Psoas muscle (tissue), 8 donors: ENCODE results near the gene SULT1C2. TPM values are rescaled to one million over a fixed set of nuclear protein-coding genes. Genes with fewer than 3 reads are reported as not detected.

Experiments used
- ATAC-seq, 4 donors: fragments of 200-7000 bp; cut with Tn5 transposase; one replicate each; pipeline ENCODE4 v1.9.1; 2020; ENCODE audit warnings: moderate library complexity in 3 of 4, mild to moderate bottlenecking in 2 of 4
- DNase-seq, 2 donors: peaks; one replicate each; pipeline ENCODE4 v3.0.0-alpha.2; 2020
- H3K27ac ChIP-seq: fragments of 200-600 bp; one replicate; pipeline ENCODE4 v1.8.0; 2022
- H3K27me3 ChIP-seq, 3 donors: fragments of 200-600 bp in 1 of 3; one replicate each; pipeline versions ENCODE4 v1.6.1 to v1.8.0; 2013 to 2022; ENCODE audit warnings: low read length in 2 of 3, mild to moderate bottlenecking in 2 of 3, moderate library complexity in 1 of 3; ENCODE audit not compliant: insufficient read depth in 3 of 3
- H3K36me3 ChIP-seq, 2 donors: fragments of 200-600 bp in 1 of 2; one replicate each; pipeline versions ENCODE4 v1.6.1 to v1.8.0; 2013 to 2022; ENCODE audit warnings: low read depth in 1 of 2, mild to moderate bottlenecking in 1 of 2, moderate library complexity in 1 of 2; ENCODE audit not compliant: insufficient read depth in 1 of 2
- H3K4me1 ChIP-seq: fragments of 200-600 bp; one replicate; pipeline ENCODE4 v1.8.0; 2022
- H3K4me3 ChIP-seq: fragments of 200-600 bp; one replicate; pipeline ENCODE4 v1.8.0; 2022; ENCODE audit warnings: mild to moderate bottlenecking
- H3K9me3 ChIP-seq: fragments of 200-600 bp; one replicate; pipeline ENCODE4 v1.8.0; 2022
- whole genome bisulfite sequencing, 3 donors: extraction: QIAGEN DNeasy Blood & Tissue Kit; methylation state at CpG; one replicate each; pipeline versions ENCODE4 v1.1.6 to v1.1.7; 2013; 5-methylcytosine and 5-hydroxymethylcytosine counted together
- intact Hi-C, 2 donors: fragments of 100-400 bp; cut with DNase I; formaldehyde crosslinking; loops; one replicate each; pipeline versions ENCODE4 v1.11.0 to v1.14.2; 2022
- polyA plus RNA-seq, 3 donors: library from polyadenylated mRNA; stranded (reverse); fragments of 200-250 nt; gene quantifications; one replicate each; pipeline ENCODE4 v1.2.3, GENCODE V29; 2013
- total RNA-seq, 4 donors: library from RNA; stranded (reverse); fragmentation: NEBNext Ultra II Directional in 2 of 4; extraction: Animal tissue kit (Norgen Biotek cat#: 25700) in 2 of 4; gene quantifications; one replicate each; pipeline versions ENCODE4 v1.2.1 to v1.2.4, GENCODE V29; 2021 to 2023
- TF ChIP-seq, protein P1 (sequence below): fragments of 200-600 bp; IDR thresholded peaks from one replicate; pipeline ENCODE4 v1.8.0; 2022; ENCODE audit warnings: antibody characterized with exemption
- donor health status: healthy with polysubstance abuse.
- donor health status: DM: no; HTN: no; CAD: no; lungs with moderate emphysema.
- donor health status: Bipolar disorder and iron deficiency.
- donor health status: healthy.
- donor health status: DM: yes; HTN: yes; CAD: no.
- donor health status: DM: no; HTN: no; CAD: no.
- donor health status: DM: no; HTN: no; CAD: no.
- donor health status: DM: yes; HTN: yes; CAD: no.

SULT1C2 gene
- total and polyA plus RNA-seq, 7 donors, result 0.12 to 0.13 TPM; not detected in 5

DNA sequence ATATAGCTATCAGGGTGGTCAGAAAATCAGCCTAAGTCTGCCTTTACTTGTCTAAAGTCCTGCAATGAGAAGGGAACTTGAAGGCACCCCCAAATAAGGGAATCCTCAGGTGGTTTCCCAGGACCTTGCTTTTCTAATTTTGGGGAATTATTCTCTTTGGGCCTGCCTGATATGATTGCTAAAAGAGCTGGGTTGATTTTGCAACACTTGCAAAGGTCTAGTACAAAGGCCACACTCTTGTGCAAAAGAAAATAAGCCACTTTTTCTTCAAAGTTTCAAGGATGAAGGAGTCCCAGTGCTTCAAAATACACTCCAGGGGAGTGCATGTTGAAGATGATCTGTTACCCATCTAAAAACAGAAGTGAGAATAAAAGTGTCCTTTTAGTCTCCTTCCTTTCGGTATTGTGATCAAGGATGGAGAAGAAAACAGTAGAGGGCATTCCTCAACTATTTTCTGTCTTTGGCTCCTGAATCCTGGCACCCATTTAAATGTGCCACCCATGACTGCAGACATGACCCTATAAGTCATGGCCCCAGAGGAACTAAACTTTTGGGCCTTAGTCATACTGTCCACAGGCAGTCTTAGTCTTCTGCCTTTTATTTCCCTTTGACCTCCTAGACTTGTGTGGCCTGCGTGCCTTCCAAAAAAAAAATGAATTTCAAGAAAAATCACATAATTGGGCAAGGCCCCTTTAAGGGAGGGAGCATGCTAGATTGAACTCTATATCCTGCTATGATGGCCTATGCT is 43.9 kb upstream of the SULT1C2 start:
- ATAC-seq (no peak), DNase-seq (no peak)

GRCh38 chr2:108253106-108253505 is 35.6 kb upstream of the SULT1C2 start:
- TF ChIP-seq, protein P1, sequence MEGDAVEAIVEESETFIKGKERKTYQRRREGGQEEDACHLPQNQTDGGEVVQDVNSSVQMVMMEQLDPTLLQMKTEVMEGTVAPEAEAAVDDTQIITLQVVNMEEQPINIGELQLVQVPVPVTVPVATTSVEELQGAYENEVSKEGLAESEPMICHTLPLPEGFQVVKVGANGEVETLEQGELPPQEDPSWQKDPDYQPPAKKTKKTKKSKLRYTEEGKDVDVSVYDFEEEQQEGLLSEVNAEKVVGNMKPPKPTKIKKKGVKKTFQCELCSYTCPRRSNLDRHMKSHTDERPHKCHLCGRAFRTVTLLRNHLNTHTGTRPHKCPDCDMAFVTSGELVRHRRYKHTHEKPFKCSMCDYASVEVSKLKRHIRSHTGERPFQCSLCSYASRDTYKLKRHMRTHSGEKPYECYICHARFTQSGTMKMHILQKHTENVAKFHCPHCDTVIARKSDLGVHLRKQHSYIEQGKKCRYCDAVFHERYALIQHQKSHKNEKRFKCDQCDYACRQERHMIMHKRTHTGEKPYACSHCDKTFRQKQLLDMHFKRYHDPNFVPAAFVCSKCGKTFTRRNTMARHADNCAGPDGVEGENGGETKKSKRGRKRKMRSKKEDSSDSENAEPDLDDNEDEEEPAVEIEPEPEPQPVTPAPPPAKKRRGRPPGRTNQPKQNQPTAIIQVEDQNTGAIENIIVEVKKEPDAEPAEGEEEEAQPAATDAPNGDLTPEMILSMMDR, result no peak
- Histone ChIP-seq H3K36me3 (no peaks in the 10 kb centered on the region), H3K27me3 (no peaks in the 10 kb centered on the region), H3K4me1 (no peaks in the 10 kb centered on the region), H3K4me3 (no peak overlapping the region), H3K27ac (no peak overlapping the region), H3K9me3 (no peaks in the 10 kb centered on the region)
- WGBS, 3 donors, result 6 to 20% (median 16%) methylated on average over 1 of the region's 1 CpG
- ATAC-seq (no peak), DNase-seq (no peak)
- intact Hi-C loops, result no loop called here

More for the DNA sequence above, 43.9 kb upstream of the SULT1C2 start:
- Histone ChIP-seq H3K4me1 (no peaks in the 10 kb centered on the region), H3K27ac (no peak overlapping the region), H3K27me3 (peaks cover 0 to 3% (median 0%) of the 10 kb centered on the region in 3 donors), H3K9me3 (no peaks in the 10 kb centered on the region), H3K36me3 (no peaks in the 10 kb centered on the region), H3K4me3 (no peak overlapping the region)
- TF ChIP-seq, protein P1, result no peak
- WGBS, 3 donors, result 79 to 86% (median 86%) methylated on average over 2 of the region's 2 CpGs
- intact Hi-C loops, result no loop called here

DNA sequence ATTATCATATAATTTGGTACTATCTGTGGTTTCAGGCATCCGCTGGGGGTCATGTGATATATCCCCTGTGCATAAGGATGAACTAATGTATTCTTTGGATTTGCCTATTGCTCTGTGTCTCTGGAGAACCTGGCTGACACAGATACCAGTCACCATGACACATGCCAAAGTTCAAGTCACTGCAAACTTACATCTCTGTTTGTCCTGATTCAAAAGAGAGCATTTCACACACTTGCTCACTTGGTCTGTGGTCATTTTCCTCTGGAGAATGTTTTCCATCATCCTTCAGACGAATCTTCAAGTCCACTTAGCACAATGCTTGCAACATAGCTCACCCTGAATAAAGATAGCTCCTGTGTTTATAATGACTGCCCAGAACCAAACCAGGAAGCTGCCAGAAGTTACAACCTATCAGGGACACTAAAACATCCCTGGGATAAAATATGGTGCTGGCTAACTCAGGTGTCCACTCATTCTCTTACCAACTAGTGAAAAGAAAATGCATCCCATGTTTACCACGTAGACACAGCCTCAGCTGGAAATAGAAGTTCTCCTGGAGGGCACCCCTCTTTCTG is 30.9 kb upstream of the SULT1C2 start:
- Histone ChIP-seq H3K9me3 (no peaks in the 10 kb centered on the region), H3K27ac (no peak overlapping the region), H3K27me3 (no peaks in the 10 kb centered on the region), H3K36me3 (no peaks in the 10 kb centered on the region), H3K4me3 (no peak overlapping the region), H3K4me1 (no peaks in the 10 kb centered on the region)
- DNase-seq (no peak), ATAC-seq (no peak)
- TF ChIP-seq, protein P1, result no peak
- intact Hi-C loops, result no loop called here
- 61 to 64% (median 61%) methylated on average over 3 of the region's 3 CpGs for WGBS, 3 donors

DNA sequence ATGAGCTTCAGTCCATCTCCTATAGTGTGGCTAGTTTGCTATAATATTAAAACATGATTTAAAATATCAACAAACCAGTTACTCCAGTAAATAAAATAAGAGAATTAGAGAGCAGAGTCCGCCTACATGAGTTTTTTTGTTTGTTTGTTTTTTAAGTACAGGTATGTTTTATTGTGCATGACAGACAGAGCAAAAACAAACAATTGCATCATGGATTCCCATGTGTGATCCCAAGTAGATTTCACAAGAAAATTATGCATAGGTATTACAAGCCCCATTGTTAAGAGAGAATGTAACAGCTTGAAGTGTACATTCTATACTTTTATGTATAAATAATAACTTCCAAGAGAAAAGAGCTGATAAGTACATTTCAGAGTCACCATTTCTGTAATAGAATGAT is 27.9 kb upstream of the SULT1C2 start:
- ATAC-seq, result no peak
- intact Hi-C loops, result no loop called here

More for the DNA sequence above, 27.9 kb upstream of the SULT1C2 start:
- H3K4me3 ChIP-seq, result no peak overlapping the region
- no peaks in the 10 kb centered on the region for H3K4me1 ChIP-seq
- WGBS, 3 donors, result 70 to 84% (median 74%) methylated on average over 1 of the region's 1 CpG
- no peaks in the 10 kb centered on the region for H3K36me3 ChIP-seq
- TF ChIP-seq, protein P1, result no peak
- no peak for DNase-seq
- H3K27ac ChIP-seq, result no peak overlapping the region
- no peaks in the 10 kb centered on the region for H3K27me3 ChIP-seq
- no peaks in the 10 kb centered on the region for H3K9me3 ChIP-seq
